H9 (cell line): ENCODE measurements around the gene SMIM26. TPM values are rescaled to one million over a fixed set of nuclear protein-coding genes. Genes with fewer than 3 reads are reported as not detected.

ENCODE experiments used
- DNase-seq: peaks from one replicate; pipeline ENCODE4 v3.0.0-alpha.2; 2017
- H2AFZ ChIP-seq: one replicate; pipeline ENCODE4 v1.6.1; 2013; ENCODE audit warnings: mild to moderate bottlenecking, low read length, control low read depth, moderate library complexity
- H2AK5ac ChIP-seq: 2 replicates; pipeline ENCODE4 v1.6.1; 2013; ENCODE audit warnings: low read length, control low read depth, mixed read lengths; ENCODE audit not compliant: insufficient read length
- H2BK120ac ChIP-seq: one replicate; pipeline ENCODE4 v1.6.1; 2013; ENCODE audit warnings: low read depth, mild to moderate bottlenecking, low read length, control low read depth, inconsistent platforms; ENCODE audit not compliant: poor library complexity, severe bottlenecking
- H2BK12ac ChIP-seq: 2 replicates; pipeline ENCODE4 v1.6.1; 2013; ENCODE audit warnings: low read length, control low read depth, mixed read lengths, low read depth; ENCODE audit not compliant: insufficient read length
- H2BK15ac ChIP-seq: 2 replicates; pipeline ENCODE4 v1.6.1; 2013; ENCODE audit warnings: low read depth, low read length, control low read depth
- H2BK20ac ChIP-seq: one replicate; pipeline ENCODE4 v1.6.1; 2013; ENCODE audit warnings: low read depth, mild to moderate bottlenecking, low read length, control low read depth, inconsistent platforms; ENCODE audit not compliant: poor library complexity, severe bottlenecking
- H2BK5ac ChIP-seq: 2 replicates; pipeline ENCODE4 v1.6.1; 2013; ENCODE audit warnings: low read length, control low read depth, mixed read lengths; ENCODE audit not compliant: insufficient read length
- H3K14ac ChIP-seq: 2 replicates; pipeline ENCODE4 v1.6.1; 2013; ENCODE audit warnings: low read length, control low read depth; ENCODE audit not compliant: insufficient read depth
- H3K18ac ChIP-seq: 2 replicates; pipeline ENCODE4 v1.6.1; 2013; ENCODE audit warnings: low read depth, mild to moderate bottlenecking, mixed read lengths, low read length, control low read depth; ENCODE audit not compliant: insufficient read length
- H3K23ac ChIP-seq: 2 replicates; pipeline ENCODE4 v1.6.1; 2013; ENCODE audit warnings: low read length, control low read depth, mixed read lengths, low read depth; ENCODE audit not compliant: insufficient read length
- H3K23me2 ChIP-seq: 2 replicates; pipeline ENCODE4 v1.6.1; 2013; ENCODE audit warnings: low read depth, mild to moderate bottlenecking, mixed read lengths, low read length, control low read depth; ENCODE audit not compliant: insufficient read length, poor library complexity, severe bottlenecking
- H3K27ac ChIP-seq: 2 replicates; pipeline ENCODE4 v1.5.1; 2013; ENCODE audit warnings: low read length, control low read depth, mixed read lengths, low read depth; ENCODE audit not compliant: insufficient read length
- H3K27me3 ChIP-seq: 2 replicates; pipeline ENCODE4 v1.6.1; 2013; ENCODE audit warnings: low read length, control low read depth, inconsistent platforms; ENCODE audit not compliant: insufficient read depth
- H3K4ac ChIP-seq: 2 replicates; pipeline ENCODE4 v1.6.1; 2013; ENCODE audit warnings: low read depth, mild to moderate bottlenecking, control low read depth, inconsistent platforms, low read length, moderate library complexity
- H3K4me1 ChIP-seq: 2 replicates; pipeline ENCODE4 v1.6.1; 2013; ENCODE audit warnings: low read length, control low read depth, inconsistent platforms; ENCODE audit not compliant: insufficient read depth
- H3K4me2 ChIP-seq: 2 replicates; pipeline ENCODE4 v1.6.1; 2013; ENCODE audit warnings: low read length, control low read depth, mixed read lengths; ENCODE audit not compliant: insufficient read length, insufficient read depth
- H3K56ac ChIP-seq: 2 replicates; pipeline ENCODE4 v1.6.1; 2013; ENCODE audit warnings: low read depth, mild to moderate bottlenecking, mixed read lengths, low read length, control low read depth; ENCODE audit not compliant: insufficient read length
- H3K79me1 ChIP-seq: 2 replicates; pipeline ENCODE4 v1.6.1; 2013; ENCODE audit warnings: low read depth, mild to moderate bottlenecking, moderate library complexity, low read length, control low read depth, inconsistent platforms; ENCODE audit not compliant: insufficient read depth, poor library complexity, severe bottlenecking
- H3K79me2 ChIP-seq: 2 replicates; pipeline ENCODE4 v1.6.1; 2013; ENCODE audit warnings: low read length, control low read depth, inconsistent platforms; ENCODE audit not compliant: insufficient read depth
- H3K9ac ChIP-seq: 2 replicates; pipeline ENCODE4 v1.6.1; 2013; ENCODE audit warnings: low read length, control low read depth, mixed read lengths; ENCODE audit not compliant: insufficient read length; ENCODE audit errors: extremely low read depth
- H3K9me3 ChIP-seq: one replicate; pipeline ENCODE4 v1.6.1; 2013; ENCODE audit warnings: low read depth, low read length, inconsistent platforms; ENCODE audit not compliant: control insufficient read depth
- H3T11ph ChIP-seq: one replicate; pipeline ENCODE4 v1.6.1; 2013; ENCODE audit warnings: mild to moderate bottlenecking, low read length, control low read depth, inconsistent platforms
- H4K20me1 ChIP-seq: one replicate; pipeline ENCODE4 v1.6.1; 2013; ENCODE audit not compliant: control insufficient read depth, insufficient read length, insufficient read depth
- H4K5ac ChIP-seq: 2 replicates; pipeline ENCODE4 v1.6.1; 2013; ENCODE audit warnings: low read depth, mild to moderate bottlenecking, mixed read lengths, low read length, control low read depth; ENCODE audit not compliant: insufficient read length
- H4K8ac ChIP-seq: replicated peaks from 2 replicates; pipeline ENCODE4 v1.6.1; 2013; ENCODE audit warnings: low read length, control low read depth, mixed read lengths, low read depth; ENCODE audit not compliant: insufficient read length
- H4K91ac ChIP-seq: 2 replicates; pipeline ENCODE4 v1.6.1; 2013; ENCODE audit warnings: low read depth, mild to moderate bottlenecking, moderate library complexity, mixed read lengths, low read length, control low read depth; ENCODE audit not compliant: insufficient read length
- H3K27ac Mint-ChIP-seq, 3 experiments: 2 replicates in 2 of 3; 3 replicates in 1 of 3; pipeline ENCODE4 v1.8.0; 2020 to 2021; ENCODE audit warnings: mixed read lengths in 3 of 3, mild to moderate bottlenecking in 1 of 3, moderate library complexity in 1 of 3
- H3K27me3 Mint-ChIP-seq: 2 replicates; pipeline ENCODE4 v1.8.0; 2021; ENCODE audit warnings: low read depth, mild to moderate bottlenecking, moderate library complexity, mixed read lengths
- H3K36me3 Mint-ChIP-seq, 3 experiments: 2 replicates in 2 of 3; 3 replicates in 1 of 3; pipeline ENCODE4 v1.8.0; 2020 to 2021; ENCODE audit warnings: low read depth in 3 of 3, mixed read lengths in 3 of 3; ENCODE audit not compliant: insufficient read depth in 1 of 3
- H3K4me1 Mint-ChIP-seq, 2 experiments: 2 replicates each; pipeline ENCODE4 v1.8.0; 2020; ENCODE audit warnings: mixed read lengths in 2 of 2
- H3K4me3 Mint-ChIP-seq, 2 experiments: 2 replicates in 1 of 2; 3 replicates in 1 of 2; pipeline ENCODE4 v1.8.0; 2020 to 2021; ENCODE audit warnings: mild to moderate bottlenecking in 2 of 2, mixed read lengths in 2 of 2, moderate library complexity in 1 of 2
- H3K9me3 Mint-ChIP-seq, 2 experiments: 2 replicates in 1 of 2; 3 replicates in 1 of 2; pipeline ENCODE4 v1.8.0; 2020; ENCODE audit warnings: mild to moderate bottlenecking in 2 of 2, mixed read lengths in 2 of 2, moderate library complexity in 1 of 2
- CTCF ChIP-seq: fragments of 200-600 bp; sonication (generic); conservative IDR thresholded peaks from 3 replicates; pipeline ENCODE4 v1.8.0; 2021; ENCODE audit warnings: antibody characterized with exemption, mild to moderate bottlenecking
- WGBS: extraction: QIAGEN DNeasy Blood & Tissue Kit; methylation state at CpG from one replicate; pipeline ENCODE4 v1.1.7; 2013; ENCODE audit warnings: missing lambda C conversion rate, low lambda C conversion rate, mixed read lengths; ENCODE audit not compliant: insufficient read length; ENCODE audit errors: extremely low coverage; 5-methylcytosine and 5-hydroxymethylcytosine counted together
- total RNA-seq: library from RNA; stranded (reverse); gene quantifications from 2 replicates; pipeline ENCODE4 v1.2.1, GENCODE V29; 2021

The SMIM26 gene
- total RNA-seq, 1 experiment from 2014 or later = 75.9 TPM

GRCh38 chr20:18578581-18578980 lies 11.3 kb downstream of the SMIM26 start:
- H3K79me1 ChIP-seq = no peaks in the 10 kb centered on the region
- Mint-ChIP-seq H3K4me1 (0 out of 4 replicates have a peak, but pooled peaks cover 0 to 2% of the 10 kb centered on the region in 2 experiments), H3K9me3 (no peaks in the 10 kb centered on the region), H3K27me3 (no peaks in the 10 kb centered on the region; the same call in 1 of the 2 replicates), H3K4me3 (no peak overlapping the region), H3K27ac (no peak overlapping the region), H3K36me3 (no peaks in the 10 kb centered on the region)
- no peak overlapping the region for H3T11ph ChIP-seq
- no peak overlapping the region for H3K14ac ChIP-seq
- no peak overlapping the region for H2AFZ ChIP-seq
- no peaks in the 10 kb centered on the region for H3K27me3 ChIP-seq
- H3K4ac ChIP-seq = no peak overlapping the region
- no peak overlapping the region for H3K23ac ChIP-seq
- no peaks in the 10 kb centered on the region for H3K9me3 ChIP-seq
- H2BK12ac ChIP-seq = no peak overlapping the region
- no peak overlapping the region for H2BK15ac ChIP-seq
- H4K8ac ChIP-seq = no peak overlapping the region
- H4K20me1 ChIP-seq = no peaks in the 10 kb centered on the region
- H3K18ac ChIP-seq = no peak overlapping the region
- TF ChIP-seq CTCF = no peak
- H3K23me2 ChIP-seq = no peaks in the 10 kb centered on the region
- no peak overlapping the region for H2BK20ac ChIP-seq
- no peak overlapping the region for H4K91ac ChIP-seq
- H3K79me2 ChIP-seq = no peaks in the 10 kb centered on the region
- no peak overlapping the region for H2AK5ac ChIP-seq
- H3K9ac ChIP-seq = no peak overlapping the region
- no peak overlapping the region for H3K56ac ChIP-seq
- no peak overlapping the region for H2BK120ac ChIP-seq
- no peak overlapping the region for H4K5ac ChIP-seq
- no peak overlapping the region for H3K27ac ChIP-seq
- no peak overlapping the region for H3K4me2 ChIP-seq
- no peak overlapping the region for H2BK5ac ChIP-seq
- no peak for DNase-seq
- WGBS = no CpG with 5 or more reads among the region's 6 CpGs
- no peaks in the 10 kb centered on the region for H3K4me1 ChIP-seq
